A673 (cell line): Measurements from ENCODE around the gene CROCC2. TPM values are rescaled to one million over a fixed set of nuclear protein-coding genes. Genes with fewer than 3 reads are reported as not detected.

Experiments
- BruUV-seq: library from RNA; stranded (reverse); fragments of 400-500 nt; replicated peaks from 2 replicates; lab custom pipeline; 2021; lab: Mats Ljungman, UMichigan
- CTCF ChIA-PET: fragments of 300-600 bp; sonication (Branson Sonifier 250); formaldehyde crosslinking; loops from one replicate; lab custom pipeline; 2022; ENCODE audit warnings: antibody characterized with exemption; lab: Charles Lee
- POLR2A ChIA-PET: fragments of 300-600 bp; sonication (Branson Sonifier 250); formaldehyde crosslinking; loops from one replicate; lab custom pipeline; 2022; ENCODE audit warnings: antibody characterized with exemption; ENCODE audit not compliant: low non-redundant PET; lab: Charles Lee
- DNase-seq: peaks from one replicate; pipeline ENCODE4 v3.0.0-alpha.2; 2015; ENCODE audit warnings: low spot score
- H3K27ac ChIP-seq: fragments of 200-600 bp; sonication (generic); 2 replicates; pipeline ENCODE4 v1.5.1; 2016; ENCODE audit warnings: mixed run types, low read depth, mild to moderate bottlenecking, mixed read lengths, antibody characterized with exemption, low read length; ENCODE audit not compliant: poor library complexity, severe bottlenecking
- H3K27me3 ChIP-seq: fragments of 200-600 bp; sonication (generic); replicated peaks from 2 replicates; pipeline ENCODE4 v1.6.1; 2017; ENCODE audit warnings: mixed run types, low read depth, mild to moderate bottlenecking, mixed read lengths, antibody characterized with exemption, low read length; ENCODE audit not compliant: insufficient read depth, poor library complexity
- H3K36me3 ChIP-seq: fragments of 200-600 bp; sonication (generic); 2 replicates; pipeline ENCODE4 v1.6.1; 2016; ENCODE audit warnings: mixed run types, mild to moderate bottlenecking, mixed read lengths, antibody characterized with exemption, low read length; ENCODE audit not compliant: insufficient read depth, poor library complexity, severe bottlenecking
- H3K4me1 ChIP-seq: fragments of 200-600 bp; sonication (generic); 2 replicates; pipeline ENCODE4 v1.6.1; 2017; ENCODE audit warnings: mixed run types, mild to moderate bottlenecking, mixed read lengths, antibody characterized with exemption, low read length; ENCODE audit not compliant: insufficient read depth, poor library complexity, severe bottlenecking
- H3K4me3 ChIP-seq: fragments of 200-600 bp; sonication (generic); 2 replicates; pipeline ENCODE4 v1.5.1; 2016; ENCODE audit warnings: low read depth, mixed run types, mild to moderate bottlenecking, mixed read lengths, low read length; ENCODE audit not compliant: poor library complexity, severe bottlenecking
- H3K9me3 ChIP-seq: fragments of 200-600 bp; sonication (generic); 2 replicates; pipeline ENCODE4 v1.6.1; 2016; ENCODE audit warnings: mixed run types, low read depth, mild to moderate bottlenecking, mixed read lengths, antibody characterized with exemption, low read length; ENCODE audit not compliant: poor library complexity, severe bottlenecking
- EZH2 ChIP-seq: fragments of 200-600 bp; sonication (generic); IDR thresholded peaks from 2 replicates; pipeline ENCODE4 v1.6.1; 2017; ENCODE audit warnings: borderline replicate concordance, low read depth, mild to moderate bottlenecking, mixed read lengths, antibody characterized with exemption, low read length; ENCODE audit not compliant: poor library complexity, severe bottlenecking
- intact Hi-C: fragments of 100-400 bp; cut with micrococcal nuclease; formaldehyde crosslinking; loops from one replicate; pipeline ENCODE4 v1.10.0; 2022; ENCODE audit not compliant: unreplicated experiment
- total RNA-seq: library from RNA; stranded (reverse); gene quantifications from 2 replicates; pipeline ENCODE4 v1.2.3, GENCODE V29; 2021
- TF ChIP-seq, protein P1 (sequence below): fragments of 300-800, 200-600 bp; sonication (generic); conservative IDR thresholded peaks from 2 replicates; pipeline ENCODE4 v1.5.1; 2017; ENCODE audit warnings: low read depth, mild to moderate bottlenecking, antibody characterized with exemption, low read length, moderate library complexity, mixed read lengths

The CROCC2 gene
- total RNA-seq, 1 experiment from 2014 or later: not detected

- TF ChIP-seq, protein P1, sequence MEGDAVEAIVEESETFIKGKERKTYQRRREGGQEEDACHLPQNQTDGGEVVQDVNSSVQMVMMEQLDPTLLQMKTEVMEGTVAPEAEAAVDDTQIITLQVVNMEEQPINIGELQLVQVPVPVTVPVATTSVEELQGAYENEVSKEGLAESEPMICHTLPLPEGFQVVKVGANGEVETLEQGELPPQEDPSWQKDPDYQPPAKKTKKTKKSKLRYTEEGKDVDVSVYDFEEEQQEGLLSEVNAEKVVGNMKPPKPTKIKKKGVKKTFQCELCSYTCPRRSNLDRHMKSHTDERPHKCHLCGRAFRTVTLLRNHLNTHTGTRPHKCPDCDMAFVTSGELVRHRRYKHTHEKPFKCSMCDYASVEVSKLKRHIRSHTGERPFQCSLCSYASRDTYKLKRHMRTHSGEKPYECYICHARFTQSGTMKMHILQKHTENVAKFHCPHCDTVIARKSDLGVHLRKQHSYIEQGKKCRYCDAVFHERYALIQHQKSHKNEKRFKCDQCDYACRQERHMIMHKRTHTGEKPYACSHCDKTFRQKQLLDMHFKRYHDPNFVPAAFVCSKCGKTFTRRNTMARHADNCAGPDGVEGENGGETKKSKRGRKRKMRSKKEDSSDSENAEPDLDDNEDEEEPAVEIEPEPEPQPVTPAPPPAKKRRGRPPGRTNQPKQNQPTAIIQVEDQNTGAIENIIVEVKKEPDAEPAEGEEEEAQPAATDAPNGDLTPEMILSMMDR: no peak
- no peak for TF ChIP-seq EZH2
- POLR2A ChIA-PET: no interaction called here
- DNase-seq: no peak
- Histone ChIP-seq H3K4me3 (no peak overlapping the region), H3K9me3 (no peaks in the 10 kb centered on the region), H3K27ac (no peak overlapping the region), H3K4me1 (no peaks in the 10 kb centered on the region), H3K36me3 (no peaks in the 10 kb centered on the region), H3K27me3 (no peaks in the 10 kb centered on the region)
- BruUV-seq: no TSS peak
- CTCF ChIA-PET: no interaction called here
- intact Hi-C loops: no loop called here
These were observed 12.1 kb upstream of the CROCC2 start for GRCh38 chr2:240894006-240894405.

GRCh38 chr2:240894836-240895558, 11.1 kb upstream of the CROCC2 start:
- TF ChIP-seq EZH2: no peak
- TF ChIP-seq, protein P1: no peak
- DNase-seq: no peak
- no peak overlapping the region for H3K4me3 ChIP-seq
- no peaks in the 10 kb centered on the region for H3K27me3 ChIP-seq
- no peaks in the 10 kb centered on the region for H3K4me1 ChIP-seq
- no peaks in the 10 kb centered on the region for H3K9me3 ChIP-seq
- ChIA-PET POLR2A (no interaction called here), CTCF (no interaction called here)
- no peak overlapping the region for H3K27ac ChIP-seq
- no peaks in the 10 kb centered on the region for H3K36me3 ChIP-seq
- intact Hi-C loops: no loop called here
- BruUV-seq: no TSS peak

- TF ChIP-seq EZH2: no peak
- TF ChIP-seq, protein P1: no peak
- Histone ChIP-seq H3K27ac (no peak within 1 kb of the TSS), H3K27me3 (no peaks in the 10 kb centered on the region), H3K4me1 (no peaks in the 10 kb centered on the region), H3K4me3 (no peak within 1 kb of the TSS), H3K36me3 (no peaks in the 10 kb centered on the region), H3K9me3 (no peaks in the 10 kb centered on the region)
- intact Hi-C loops: no loop called here
- CTCF ChIA-PET: no interaction called here
- BruUV-seq: no TSS peak
- DNase-seq: no peak
- POLR2A ChIA-PET: no interaction called here
These were observed 10.3 kb upstream of the CROCC2 start, which contains the start of gene MAB21L4 for GRCh38 chr2:240895656-240896388. MAB21L4 (minus strand) TSS chr2:240896156; CDS start chr2:240895997, 159 bp downstream.
